ENCODE measurements around the gene ZSWIM3. TPM values are rescaled to one million over a fixed set of nuclear protein-coding genes. Genes with fewer than 3 reads are reported as not detected.

Gene ZSWIM3
- total and polyA plus RNA-seq, 2 of the 13 experiments (the other 11 are each of a cell fraction or from before 2014, with no cell fraction given), result 5.2 to 5.8 TPM

GRCh38 chr20:45883100-45883469 is 25.7 kb downstream of the ZSWIM3 start:
- Histone ChIP-seq H3K9me3 (ENCODE audit: low read length) (no peaks in the 10 kb centered on the region), H3K79me2 (ENCODE audit: insufficient read depth, low read length) (peaks cover 16% of the 10 kb centered on the region), H3K4me2 (ENCODE audit: low read depth, low read length) (no peak overlapping the region), H3K4me3 (replicated peaks in 1 of 3; ENCODE audit: insufficient read depth in 1 of 3, low read depth in 2 of 3, low read length in 3 of 3) (no peak overlapping the region), H3K27ac (ENCODE audit: extremely low read length, insufficient read depth, low read length) (no peak overlapping the region), H3K9ac (ENCODE audit: insufficient read depth, low read depth, low read length) (no peak overlapping the region), H2AFZ (ENCODE audit: low read length) (no peak overlapping the region), H3K4me1 (ENCODE audit: insufficient read depth, low read length) (peaks cover 22% of the 10 kb centered on the region), H3K36me3 (replicated peaks in 1 of 2; ENCODE audit: control insufficient read depth in 1 of 2, insufficient read depth in 2 of 2, low read length in 2 of 2) (peaks cover 17 to 41% of the 10 kb centered on the region in 2 experiments), H4K20me1 (ENCODE audit: insufficient read depth, low read length) (no peaks in the 10 kb centered on the region), H3K27me3 (ENCODE audit: control insufficient read depth in 1 of 2, insufficient read depth in 2 of 2, low read length in 2 of 2) (no peaks in the 10 kb centered on the region; a peak in 1 of 5 replicates)
- no peak for FAIRE-seq
- ChIA-PET POLR2A (interaction anchor here (0.7 to 7.5 kb wide), 13 partner anchors 8 to 88 kb away, joined by 3 to 129 read pairs (median 14); partner anchors contain the start of genes ACOT8, CTSA, NEURL2 and PCIF1), CTCF (ENCODE audit: low intra/inter-chr PET ratio, low total read pairs) (no interaction called here)
- in situ Hi-C loops (cut with HindIII; ENCODE audit: extremely low pct_ligation_motif_present, low pct_unique_long_range_greater_than_20kb) (no loop called here), intact Hi-C loops (cut with micrococcal nuclease; ENCODE audit: unreplicated experiment) (loop anchor here (5.0 to 10.0 kb wide), 2 partner anchors 51 to 88 kb away; partner anchors contain the start of genes DNTTIP1, SNX21 and WFDC3)
- DNase-seq (ENCODE audit: low spot score), result no peak
- BruUV-seq (replicated peaks), result no TSS peak
- WGBS (ENCODE audit: low lambda C conversion rate), result 94% methylated on average over 9 of the region's 9 CpGs
- ATAC-seq, result no peak
- TF ChIP-seq, protein P1, sequence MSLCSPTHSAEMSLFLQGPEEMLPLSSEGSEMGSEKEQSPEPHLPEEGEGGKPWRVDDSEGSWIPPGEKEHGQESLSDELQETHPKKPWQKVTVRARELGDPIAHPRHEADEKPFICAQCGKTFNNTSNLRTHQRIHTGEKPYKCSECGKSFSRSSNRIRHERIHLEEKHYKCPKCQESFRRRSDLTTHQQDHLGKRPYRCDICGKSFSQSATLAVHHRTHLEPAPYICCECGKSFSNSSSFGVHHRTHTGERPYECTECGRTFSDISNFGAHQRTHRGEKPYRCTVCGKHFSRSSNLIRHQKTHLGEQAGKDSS (CRISPR knock-in tag; IDR thresholded peaks at IDR 0.05; ENCODE audit: borderline replicate concordance, low read depth), result no peak
- TF ChIP-seq ATF7-NPFF (CRISPR knock-in tag; IDR thresholded peaks at IDR 0.05; ENCODE audit: low read depth) (0 out of 2 replicates have a peak, but pooled peaks have one; percentile 34), ZNF879 (CRISPR knock-in tag; IDR thresholded peaks at IDR 0.05) (no peak), ATRX (CRISPR knock-in tag; IDR thresholded peaks at IDR 0.05; ENCODE audit: borderline replicate concordance) (no peak), CAMTA2 (CRISPR knock-in tag; IDR thresholded peaks at IDR 0.05; ENCODE audit: borderline replicate concordance) (peak; percentile 56; the same call in 1 of the 2 replicates), ZNF883 (CRISPR knock-in tag; IDR thresholded peaks at IDR 0.05; ENCODE audit: not compliant biosample characterization) (peak; percentile 63), GTF3A (CRISPR knock-in tag; conservative IDR thresholded peaks at IDR 0.05) (no peak), CREB1 (IDR thresholded peaks at IDR 0.05) (no peak), CREB1 (CRISPR knock-in tag; IDR thresholded peaks at IDR 0.05) (no peak), GZF1 (CRISPR knock-in tag; IDR thresholded peaks at IDR 0.05) (0 out of 2 replicates have a peak, but pooled peaks have one; percentile 46), ZHX1 (CRISPR knock-in tag; IDR thresholded peaks at IDR 0.05; ENCODE audit: low read depth) (peak; percentile 42; the same call in 1 of the 2 replicates), IKZF1 (IDR thresholded peaks at IDR 0.05) (no peak), SYNCRIP (IDR thresholded peaks at IDR 0.05; ENCODE audit: insufficient read depth, low read depth, low read length) (no peak), HES4 (CRISPR knock-in tag; IDR thresholded peaks at IDR 0.05; ENCODE audit: borderline replicate concordance) (no peak; the same call in 1 of the 2 replicates), ZNF180 (CRISPR knock-in tag; IDR thresholded peaks at IDR 0.05; ENCODE audit: borderline replicate concordance, low read depth) (no peak), ZNF724P (CRISPR knock-in tag; IDR thresholded peaks at IDR 0.05; ENCODE audit: borderline replicate concordance) (no peak), THYN1 (CRISPR knock-in tag; IDR thresholded peaks at IDR 0.05; ENCODE audit: borderline replicate concordance, low read depth) (no peak), ZSCAN25 (CRISPR knock-in tag; IDR thresholded peaks at IDR 0.05) (0 out of 2 replicates have a peak, but pooled peaks have one; percentile 40), DR1 (CRISPR knock-in tag; IDR thresholded peaks at IDR 0.05) (no peak), TP53 (CRISPR knock-in tag; conservative IDR thresholded peaks at IDR 0.05) (no peak)
- TF ChIP-seq, protein P2, sequence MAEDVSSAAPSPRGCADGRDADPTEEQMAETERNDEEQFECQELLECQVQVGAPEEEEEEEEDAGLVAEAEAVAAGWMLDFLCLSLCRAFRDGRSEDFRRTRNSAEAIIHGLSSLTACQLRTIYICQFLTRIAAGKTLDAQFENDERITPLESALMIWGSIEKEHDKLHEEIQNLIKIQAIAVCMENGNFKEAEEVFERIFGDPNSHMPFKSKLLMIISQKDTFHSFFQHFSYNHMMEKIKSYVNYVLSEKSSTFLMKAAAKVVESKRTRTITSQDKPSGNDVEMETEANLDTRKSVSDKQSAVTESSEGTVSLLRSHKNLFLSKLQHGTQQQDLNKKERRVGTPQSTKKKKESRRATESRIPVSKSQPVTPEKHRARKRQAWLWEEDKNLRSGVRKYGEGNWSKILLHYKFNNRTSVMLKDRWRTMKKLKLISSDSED (CRISPR knock-in tag; IDR thresholded peaks at IDR 0.05), result no peak

Data from HepG2 (cell line).